Trophoblast cell (in vitro differentiated cells and primary cell): ENCODE data around the gene GABRR3.
A peak's percentile ranks its signal among the peaks of the same experiment; 100 is the strongest.

ENCODE experiments used
- DNase-seq, 2 donors: peaks; one replicate each; pipeline ENCODE4 v3.0.0-alpha.2; 2016
- H2AFZ ChIP-seq: 2 replicates; pipeline ENCODE4 v1.6.1; 2013; ENCODE audit warnings: low read length, moderate library complexity, mild to moderate bottlenecking; ENCODE audit not compliant: insufficient read depth, poor library complexity
- H2AK5ac ChIP-seq: 2 replicates; pipeline ENCODE4 v1.6.1; 2013; ENCODE audit warnings: mild to moderate bottlenecking, low read length
- H2BK120ac ChIP-seq: 2 replicates; pipeline ENCODE4 v1.6.1; 2013; ENCODE audit warnings: low read length, mild to moderate bottlenecking, moderate library complexity; ENCODE audit not compliant: insufficient read depth, poor library complexity
- H2BK12ac ChIP-seq: 2 replicates; pipeline ENCODE4 v1.6.1; 2013; ENCODE audit warnings: mild to moderate bottlenecking, low read length, moderate library complexity
- H2BK5ac ChIP-seq: 2 replicates; pipeline ENCODE4 v1.6.1; 2013; ENCODE audit warnings: low read length, low read depth, moderate library complexity, mild to moderate bottlenecking; ENCODE audit not compliant: poor library complexity
- H3K14ac ChIP-seq: 2 replicates; pipeline ENCODE4 v1.6.1; 2013; ENCODE audit warnings: mild to moderate bottlenecking, low read length
- H3K18ac ChIP-seq: 2 replicates; pipeline ENCODE4 v1.6.1; 2013; ENCODE audit warnings: mild to moderate bottlenecking, low read length
- H3K23ac ChIP-seq: 2 replicates; pipeline ENCODE4 v1.6.1; 2013; ENCODE audit warnings: low read length
- H3K27ac ChIP-seq: 2 replicates; pipeline ENCODE4 v1.5.1; 2013; ENCODE audit warnings: low read depth, mild to moderate bottlenecking, inconsistent platforms, low read length, moderate library complexity
- H3K27me3 ChIP-seq: 2 replicates; pipeline ENCODE4 v1.6.1; 2013; ENCODE audit warnings: inconsistent platforms, mild to moderate bottlenecking, low read length, moderate library complexity; ENCODE audit not compliant: insufficient read depth
- H3K36me3 ChIP-seq, 2 experiments: 1 replicate in 1 of 2; 2 replicates in 1 of 2; pipeline ENCODE4 v1.6.1; 2013; ENCODE audit warnings: low read length in 2 of 2, mild to moderate bottlenecking in 2 of 2, moderate library complexity in 1 of 2; ENCODE audit not compliant: insufficient read depth in 2 of 2, control insufficient read depth in 1 of 2
- H3K4ac ChIP-seq: 2 replicates; pipeline ENCODE4 v1.6.1; 2013; ENCODE audit warnings: low read depth, mild to moderate bottlenecking, low read length, moderate library complexity
- H3K4me1 ChIP-seq, 2 experiments: 1 replicate in 1 of 2; 2 replicates in 1 of 2; pipeline ENCODE4 v1.6.1; 2013; ENCODE audit warnings: low read length in 2 of 2, mild to moderate bottlenecking in 2 of 2, moderate library complexity in 1 of 2; ENCODE audit not compliant: insufficient read depth in 2 of 2, control insufficient read depth in 1 of 2
- H3K4me2 ChIP-seq: 2 replicates; pipeline ENCODE4 v1.6.1; 2013; ENCODE audit warnings: inconsistent platforms, mild to moderate bottlenecking, low read length, moderate library complexity
- H3K4me3 ChIP-seq: 2 replicates; pipeline ENCODE4 v1.5.1; 2013; ENCODE audit warnings: mild to moderate bottlenecking, low read depth, low read length, inconsistent platforms
- H3K79me1 ChIP-seq: one replicate; pipeline ENCODE4 v1.6.1; 2013; ENCODE audit warnings: low read length
- H3K79me2 ChIP-seq: 2 replicates; pipeline ENCODE4 v1.6.1; 2013; ENCODE audit warnings: low read length, mild to moderate bottlenecking; ENCODE audit not compliant: control insufficient read depth, insufficient read depth, poor library complexity
- H3K9ac ChIP-seq: 2 replicates; pipeline ENCODE4 v1.6.1; 2013; ENCODE audit warnings: mild to moderate bottlenecking, low read length
- H3K9me3 ChIP-seq: 2 replicates; pipeline ENCODE4 v1.6.1; 2013; ENCODE audit warnings: low read depth, mild to moderate bottlenecking, control low read depth, inconsistent platforms, low read length; ENCODE audit not compliant: insufficient read depth
- H4K12ac ChIP-seq: 2 replicates; pipeline ENCODE4 v1.6.1; 2013; ENCODE audit warnings: low read depth, mild to moderate bottlenecking, low read length, moderate library complexity
- H4K8ac ChIP-seq: 2 replicates; pipeline ENCODE4 v1.6.1; 2013; ENCODE audit warnings: low read depth, mild to moderate bottlenecking, low read length, moderate library complexity
- H4K91ac ChIP-seq: one replicate; pipeline ENCODE4 v1.6.1; 2013; ENCODE audit warnings: low read depth, mild to moderate bottlenecking, low read length, moderate library complexity
- WGBS: extraction: QIAGEN DNeasy Blood & Tissue Kit; methylation state at CpG from one replicate; pipeline ENCODE4 v1.1.7; 2013; ENCODE audit warnings: missing lambda C conversion rate; ENCODE audit not compliant: insufficient read length, insufficient coverage; ENCODE audit errors: extremely low coverage; 5-methylcytosine and 5-hydroxymethylcytosine counted together

GABRR3 gene

DNA sequence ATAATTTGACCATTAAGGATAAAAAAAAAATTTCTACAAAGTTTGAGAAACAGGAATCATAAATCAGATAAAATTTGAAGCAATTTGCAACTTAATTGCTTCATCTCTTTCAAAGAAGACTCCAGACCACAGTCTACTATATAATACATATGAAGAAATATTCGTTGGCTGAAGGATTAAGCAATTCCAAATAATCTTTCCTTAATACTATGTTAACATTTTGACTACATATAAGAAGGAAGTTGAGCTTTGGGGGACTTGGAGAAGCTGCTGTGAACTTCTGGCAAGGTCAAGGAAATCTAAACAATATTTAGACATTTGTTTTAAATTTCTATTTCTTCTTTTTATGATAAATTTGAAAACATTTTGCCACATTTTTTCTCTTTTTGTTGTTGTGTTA, 13.5 kb upstream of the GABRR3 start:
- H3K27me3 ChIP-seq: no peaks in the 10 kb centered on the region
- no peak overlapping the region for H2BK120ac ChIP-seq
- H2BK5ac ChIP-seq: no peak overlapping the region
- H3K23ac ChIP-seq: no peak overlapping the region
- no peak overlapping the region for H3K4ac ChIP-seq
- no peaks in the 10 kb centered on the region for H3K9me3 ChIP-seq
- WGBS: no CpG with 5 or more reads among the region's 1 CpG
- H3K27ac ChIP-seq: no peak overlapping the region
- no peak overlapping the region for H3K4me3 ChIP-seq
- H3K18ac ChIP-seq: no peak overlapping the region
- H3K79me2 ChIP-seq: no peaks in the 10 kb centered on the region
- no peak overlapping the region for H2AK5ac ChIP-seq
- no peak overlapping the region for H2BK12ac ChIP-seq
- no peaks in the 10 kb centered on the region for H3K36me3 ChIP-seq
- H3K14ac ChIP-seq: no peak overlapping the region
- no peak for DNase-seq
- H3K79me1 ChIP-seq: no peaks in the 10 kb centered on the region
- no peak overlapping the region for H4K8ac ChIP-seq
- no peak overlapping the region for H4K12ac ChIP-seq
- no peaks in the 10 kb centered on the region for H3K4me1 ChIP-seq
- no peak overlapping the region for H2AFZ ChIP-seq
- H3K9ac ChIP-seq: no peak overlapping the region
- H3K4me2 ChIP-seq: no peak overlapping the region
- no peak overlapping the region for H4K91ac ChIP-seq

GRCh38 chr3:98041350-98041749, 6.2 kb upstream of the GABRR3 start:
- H3K18ac ChIP-seq: no peak overlapping the region
- H3K14ac ChIP-seq: no peak overlapping the region
- H3K4me1 ChIP-seq: no peaks in the 10 kb centered on the region
- no peak overlapping the region for H2BK5ac ChIP-seq
- no peaks in the 10 kb centered on the region for H3K36me3 ChIP-seq
- no peak overlapping the region for H4K12ac ChIP-seq
- no peaks in the 10 kb centered on the region for H3K27me3 ChIP-seq
- H2BK12ac ChIP-seq: no peak overlapping the region
- H3K4me2 ChIP-seq: no peak overlapping the region
- no peaks in the 10 kb centered on the region for H3K79me1 ChIP-seq
- no peak overlapping the region for H4K91ac ChIP-seq
- no peak overlapping the region for H2BK120ac ChIP-seq
- H3K9me3 ChIP-seq: no peaks in the 10 kb centered on the region
- no peak overlapping the region for H3K4me3 ChIP-seq
- H3K79me2 ChIP-seq: no peaks in the 10 kb centered on the region
- H2AFZ ChIP-seq: no peak overlapping the region
- no peak overlapping the region for H3K4ac ChIP-seq
- no peak overlapping the region for H3K23ac ChIP-seq
- H4K8ac ChIP-seq: no peak overlapping the region
- no peak overlapping the region for H3K27ac ChIP-seq
- no peak overlapping the region for H3K9ac ChIP-seq
- WGBS: no CpG with 5 or more reads among the region's 1 CpG
- H2AK5ac ChIP-seq: no peak overlapping the region
- no peak for DNase-seq

- H4K91ac ChIP-seq: no peak overlapping the region
- no peak overlapping the region for H2BK120ac ChIP-seq
- no peak overlapping the region for H2BK5ac ChIP-seq
- peak overlapping the region; percentile 19 for H3K9ac ChIP-seq
- peak; percentile 82 to 93 for DNase-seq
- H4K8ac ChIP-seq: no peak overlapping the region
- no peaks in the 10 kb centered on the region for H3K27me3 ChIP-seq
- H2AFZ ChIP-seq: no peak overlapping the region
- no peak overlapping the region for H3K14ac ChIP-seq
- H3K4me2 ChIP-seq: peak overlapping the region; percentile 88
- WGBS: no CpG with 5 or more reads among the region's 13 CpGs
- no peak overlapping the region for H3K4ac ChIP-seq
- H3K27ac ChIP-seq: no peak overlapping the region
- no peak overlapping the region for H2AK5ac ChIP-seq
- no peaks in the 10 kb centered on the region for H3K79me2 ChIP-seq
- no peaks in the 10 kb centered on the region for H3K4me1 ChIP-seq
- no peaks in the 10 kb centered on the region for H3K36me3 ChIP-seq
- H3K4me3 ChIP-seq: no peak overlapping the region
- H3K23ac ChIP-seq: no peak overlapping the region
- H3K18ac ChIP-seq: no peak overlapping the region
- H3K9me3 ChIP-seq: no peaks in the 10 kb centered on the region
- H4K12ac ChIP-seq: no peak overlapping the region
- H2BK12ac ChIP-seq: no peak overlapping the region
- H3K79me1 ChIP-seq: no peaks in the 10 kb centered on the region
Observed at GRCh38 chr3:98039322-98040024, 4.4 kb upstream of the GABRR3 start.

- Histone ChIP-seq H3K79me1 (no peaks in the 10 kb centered on the region), H3K23ac (no peak overlapping the region), H3K36me3 (no peaks in the 10 kb centered on the region), H3K18ac (no peak overlapping the region), H4K91ac (no peak overlapping the region), H4K12ac (no peak overlapping the region), H3K9me3 (no peaks in the 10 kb centered on the region), H3K14ac (no peak overlapping the region), H3K9ac (no peak overlapping the region), H2AK5ac (no peak overlapping the region), H3K4me2 (no peak overlapping the region), H2BK120ac (no peak overlapping the region), H4K8ac (no peak overlapping the region), H3K27ac (no peak overlapping the region), H3K4me3 (no peak overlapping the region), H2AFZ (no peak overlapping the region), H2BK12ac (no peak overlapping the region), H2BK5ac (no peak overlapping the region), H3K79me2 (no peaks in the 10 kb centered on the region), H3K4me1 (no peaks in the 10 kb centered on the region), H3K27me3 (no peaks in the 10 kb centered on the region), H3K4ac (no peak overlapping the region)
- no CpG with 5 or more reads among the region's 3 CpGs for WGBS
- DNase-seq: no peak
Observed at GRCh38 chr3:98038876-98039275, 3.8 kb upstream of the GABRR3 start.
